ENCODE measurements around the gene PRDM5.

GRCh38 chr4:120886191-120886590 is 36.3 kb downstream of the PRDM5 start:
- no peak for TF ChIP-seq POLR2A (IDR thresholded peaks at IDR 0.05; ENCODE audit: low read length)
- no peak for TF ChIP-seq GATA1 (IDR thresholded peaks at IDR 0.05; ENCODE audit: low read depth, low read length)

All from erythroblast (primary cell).